GM12873 (cell line): ENCODE data around the gene KRT85.

Source experiments
- CTCF ChIP-seq: IDR thresholded peaks from 2 replicates; pipeline ENCODE4 v1.5.1; 2012; ENCODE audit warnings: low read depth, mild to moderate bottlenecking, moderate library complexity, low read length, control low read depth; ENCODE audit not compliant: insufficient read depth; ENCODE audit errors: missing control alignments

KRT85 gene

GRCh38 chr12:52407918-52408317 is 40.6 kb upstream of the KRT85 start:
- no peak for TF ChIP-seq CTCF

- no peak for TF ChIP-seq CTCF
Measured at GRCh38 chr12:52405922-52406385, 38.7 kb upstream of the KRT85 start, which contains the start of gene KRT82. Gene KRT82 (minus strand): TSS chr12:52406335. CDS start chr12:52406277, 58 bp downstream.

GRCh38 chr12:52404951-52405350 is 37.7 kb upstream of the KRT85 start:
- no peak for TF ChIP-seq CTCF

- TF ChIP-seq CTCF, result no peak
Measured at GRCh38 chr12:52403561-52403960, 36.3 kb upstream of the KRT85 start.

GRCh38 chr12:52402873-52403540 is 35.7 kb upstream of the KRT85 start:
- no peak for TF ChIP-seq CTCF

- no peak for TF ChIP-seq CTCF
Measured at GRCh38 chr12:52402377-52402776, 35.1 kb upstream of the KRT85 start.

GRCh38 chr12:52401926-52402325 is 34.6 kb upstream of the KRT85 start:
- TF ChIP-seq CTCF, result no peak

- no peak for TF ChIP-seq CTCF
Measured at GRCh38 chr12:52401526-52401925, 34.2 kb upstream of the KRT85 start.
